Fibroblast of gingiva (primary cell): ENCODE results near the gene DIABLO.
"Not testable (repeated sequence)": the region's sequence is repeated elsewhere in the genome, so short reads cannot be mapped to it uniquely, and the experiment has no call there.

Source experiments
- DNase-seq: peaks from one replicate; pipeline ENCODE4 v3.0.0-alpha.2; 2011; ENCODE audit warnings: low read depth

The DIABLO gene

GRCh38 chr12:122225683-122226365, at the start of gene DIABLO:
Gene DIABLO, minus strand, starts transcription at chr12:122226052. Its CDS starts 38 bp downstream, at chr12:122226014.
- peak; percentile 100 for DNase-seq

- DNase-seq = no peak
Measured at GRCh38 chr12:122275459-122275858, 49.6 kb upstream of the DIABLO start.

GRCh38 chr12:122266230-122266901, 40.5 kb upstream of the DIABLO start, which contains the start of gene VPS33A:
Gene VPS33A, minus strand, starts transcription at chr12:122266494. Its CDS starts 86 bp downstream, at chr12:122266408.
- DNase-seq = peak; percentile 99

- DNase-seq = no peak
Measured at GRCh38 chr12:122265886-122266229, 40.0 kb upstream of the DIABLO start.

GRCh38 chr12:122265476-122265875, 39.6 kb upstream of the DIABLO start:
- no peak for DNase-seq

- not testable (repeated sequence) for DNase-seq
Measured at GRCh38 chr12:122260735-122261134, 34.9 kb upstream of the DIABLO start.

GRCh38 chr12:122258939-122259338, 33.1 kb upstream of the DIABLO start:
- DNase-seq = not testable (repeated sequence)

- DNase-seq = not testable (repeated sequence)
Measured at GRCh38 chr12:122258462-122258861, 32.6 kb upstream of the DIABLO start.

- no peak for DNase-seq
Measured at GRCh38 chr12:122250536-122250935, 24.7 kb upstream of the DIABLO start.

GRCh38 chr12:122250047-122250446, 24.2 kb upstream of the DIABLO start:
- no peak for DNase-seq

- DNase-seq = no peak
Measured at GRCh38 chr12:122245553-122245952, 19.7 kb upstream of the DIABLO start.

GRCh38 chr12:122244565-122245371, 18.9 kb upstream of the DIABLO start:
- no peak for DNase-seq

GRCh38 chr12:122243965-122244364, 18.1 kb upstream of the DIABLO start:
- no peak for DNase-seq

GRCh38 chr12:122238861-122239260, 13.0 kb upstream of the DIABLO start:
- no peak for DNase-seq

- no peak for DNase-seq
Measured at GRCh38 chr12:122235741-122236140, 9.9 kb upstream of the DIABLO start.

GRCh38 chr12:122232691-122233090, 6.8 kb upstream of the DIABLO start:
- DNase-seq = no peak

- DNase-seq = no peak
Measured at GRCh38 chr12:122230798-122231197, 4.9 kb upstream of the DIABLO start.

- DNase-seq = no peak
Measured at GRCh38 chr12:122228092-122228491, 2.2 kb upstream of the DIABLO start.

- DNase-seq = no peak
Measured at GRCh38 chr12:122227341-122227740, 1.5 kb upstream of the DIABLO start.

- no peak for DNase-seq
Measured at GRCh38 chr12:122226366-122227125, 694 bp upstream of the DIABLO start.

- no peak for DNase-seq
Measured at GRCh38 chr12:122216445-122216844, 9.4 kb downstream of the DIABLO start.

GRCh38 chr12:122215771-122216170, 10.1 kb downstream of the DIABLO start:
- no peak for DNase-seq
